Measurements from ENCODE around the gene PPT1.
"Not testable (repeated sequence)": the region's sequence is repeated elsewhere in the genome, so short reads cannot be mapped to it uniquely, and the experiment has no call there.

PPT1 gene

GRCh38 chr1:40084750-40085149, 12.3 kb downstream of the PPT1 start:
- TF ChIP-seq, protein P1, sequence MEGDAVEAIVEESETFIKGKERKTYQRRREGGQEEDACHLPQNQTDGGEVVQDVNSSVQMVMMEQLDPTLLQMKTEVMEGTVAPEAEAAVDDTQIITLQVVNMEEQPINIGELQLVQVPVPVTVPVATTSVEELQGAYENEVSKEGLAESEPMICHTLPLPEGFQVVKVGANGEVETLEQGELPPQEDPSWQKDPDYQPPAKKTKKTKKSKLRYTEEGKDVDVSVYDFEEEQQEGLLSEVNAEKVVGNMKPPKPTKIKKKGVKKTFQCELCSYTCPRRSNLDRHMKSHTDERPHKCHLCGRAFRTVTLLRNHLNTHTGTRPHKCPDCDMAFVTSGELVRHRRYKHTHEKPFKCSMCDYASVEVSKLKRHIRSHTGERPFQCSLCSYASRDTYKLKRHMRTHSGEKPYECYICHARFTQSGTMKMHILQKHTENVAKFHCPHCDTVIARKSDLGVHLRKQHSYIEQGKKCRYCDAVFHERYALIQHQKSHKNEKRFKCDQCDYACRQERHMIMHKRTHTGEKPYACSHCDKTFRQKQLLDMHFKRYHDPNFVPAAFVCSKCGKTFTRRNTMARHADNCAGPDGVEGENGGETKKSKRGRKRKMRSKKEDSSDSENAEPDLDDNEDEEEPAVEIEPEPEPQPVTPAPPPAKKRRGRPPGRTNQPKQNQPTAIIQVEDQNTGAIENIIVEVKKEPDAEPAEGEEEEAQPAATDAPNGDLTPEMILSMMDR (IDR thresholded peaks at IDR 0.05; ENCODE audit: low read depth, low read length) = peak; percentile 76
- not testable (repeated sequence) for H3K27me3 ChIP-seq (ENCODE audit: insufficient read depth, low read depth, severe bottlenecking); H3K4me3 ChIP-seq (ENCODE audit: low read depth, low read length); H3K9me3 ChIP-seq (ENCODE audit: severe bottlenecking); H3K27ac ChIP-seq
- peaks cover 72% of the 10 kb centered on the region for H3K36me3 ChIP-seq
- peak; percentile 75 for DNase-seq

DNA sequence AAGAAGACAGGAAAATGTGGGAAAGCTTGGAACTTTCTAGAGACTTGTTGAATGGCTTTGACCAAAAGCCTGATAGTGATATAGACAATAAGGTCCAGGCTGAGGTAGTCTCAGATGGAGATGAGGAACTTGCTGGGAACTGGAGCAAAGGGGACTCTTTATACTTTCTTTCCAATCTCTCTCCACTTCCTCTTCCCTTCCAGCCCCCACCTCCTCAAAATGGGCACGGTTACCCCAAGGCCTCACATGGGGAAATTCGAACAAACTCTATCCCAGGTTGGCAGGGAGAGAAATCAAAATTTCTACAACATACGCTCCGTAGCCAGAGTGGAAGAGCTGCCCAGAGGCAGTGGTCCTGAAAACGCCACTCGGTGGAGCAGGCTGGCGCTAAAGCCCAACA, 15.2 kb downstream of the PPT1 start:
- TF ChIP-seq, protein P1 (IDR thresholded peaks at IDR 0.05; ENCODE audit: low read depth, low read length) = no peak
- Histone ChIP-seq H3K27me3 (ENCODE audit: insufficient read depth, low read depth, severe bottlenecking) (no peaks in the 10 kb centered on the region), H3K36me3 (peaks cover 76% of the 10 kb centered on the region), H3K27ac (no peak overlapping the region), H3K9me3 (ENCODE audit: severe bottlenecking) (no peaks in the 10 kb centered on the region), H3K4me3 (ENCODE audit: low read depth, low read length) (no peak overlapping the region)
- DNase-seq = no peak

- Histone ChIP-seq H3K4me3 (ENCODE audit: low read depth, low read length) (no peak overlapping the region), H3K27me3 (ENCODE audit: insufficient read depth, low read depth, severe bottlenecking) (no peaks in the 10 kb centered on the region), H3K27ac (no peak overlapping the region), H3K9me3 (ENCODE audit: severe bottlenecking) (no peaks in the 10 kb centered on the region), H3K36me3 (peaks cover 83% of the 10 kb centered on the region)
- TF ChIP-seq, protein P1 (IDR thresholded peaks at IDR 0.05; ENCODE audit: low read depth, low read length) = no peak
- no peak for DNase-seq
Observed at GRCh38 chr1:40079774-40080400, 17.2 kb downstream of the PPT1 start.

- no peak overlapping the region for H3K27ac ChIP-seq
- TF ChIP-seq, protein P1 (IDR thresholded peaks at IDR 0.05; ENCODE audit: low read depth, low read length) = peak; percentile 82
Observed at GRCh38 chr1:40078512-40079333, 18.3 kb downstream of the PPT1 start.

DNA sequence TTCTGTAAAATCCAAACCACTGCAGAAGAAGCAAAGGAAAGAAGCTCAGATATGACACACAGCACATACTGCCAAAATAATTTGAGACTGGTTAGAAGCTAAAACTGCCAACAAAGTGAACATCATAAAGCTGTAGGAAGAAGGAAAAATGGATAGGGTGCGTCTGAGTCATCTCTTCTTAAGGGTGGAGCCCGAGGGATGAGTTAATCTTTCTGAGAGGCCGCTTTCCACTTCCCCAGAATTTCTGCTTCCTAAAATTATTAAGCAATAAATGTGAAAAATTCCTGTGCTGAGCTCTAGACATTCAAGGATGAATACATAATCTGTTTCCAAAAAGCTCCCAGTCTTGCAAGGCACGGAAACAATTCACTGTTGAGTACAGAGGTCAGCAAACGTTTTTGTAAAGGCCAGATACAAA, 20.1 kb downstream of the PPT1 start:
- no peak for DNase-seq
- no peak overlapping the region for H3K27ac ChIP-seq
- TF ChIP-seq, protein P1 (IDR thresholded peaks at IDR 0.05; ENCODE audit: low read depth, low read length) = no peak
- H3K27me3 ChIP-seq (ENCODE audit: insufficient read depth, low read depth, severe bottlenecking) = no peaks in the 10 kb centered on the region
- no peak overlapping the region for H3K4me3 ChIP-seq (ENCODE audit: low read depth, low read length)
- H3K36me3 ChIP-seq = peaks cover 88% of the 10 kb centered on the region
- no peaks in the 10 kb centered on the region for H3K9me3 ChIP-seq (ENCODE audit: severe bottlenecking)

More at GRCh38 chr1:40078512-40079333, 18.3 kb downstream of the PPT1 start:
- DNase-seq = peak; percentile 67
- no peak overlapping the region for H3K4me3 ChIP-seq (ENCODE audit: low read depth, low read length)
- H3K36me3 ChIP-seq = peaks cover 85% of the 10 kb centered on the region
- H3K9me3 ChIP-seq (ENCODE audit: severe bottlenecking) = no peaks in the 10 kb centered on the region
- no peaks in the 10 kb centered on the region for H3K27me3 ChIP-seq (ENCODE audit: insufficient read depth, low read depth, severe bottlenecking)

All from WERI-Rb-1 (cell line).